GM21515 (cell line): ENCODE data around the gene SEMA4C.

Experiments used
- ATAC-seq: cut with Tn5 transposase; IDR thresholded peaks from one replicate; pipeline ENCODE4 v1.9.1; 2021; ENCODE audit not compliant: unreplicated experiment

The SEMA4C gene, protein sequence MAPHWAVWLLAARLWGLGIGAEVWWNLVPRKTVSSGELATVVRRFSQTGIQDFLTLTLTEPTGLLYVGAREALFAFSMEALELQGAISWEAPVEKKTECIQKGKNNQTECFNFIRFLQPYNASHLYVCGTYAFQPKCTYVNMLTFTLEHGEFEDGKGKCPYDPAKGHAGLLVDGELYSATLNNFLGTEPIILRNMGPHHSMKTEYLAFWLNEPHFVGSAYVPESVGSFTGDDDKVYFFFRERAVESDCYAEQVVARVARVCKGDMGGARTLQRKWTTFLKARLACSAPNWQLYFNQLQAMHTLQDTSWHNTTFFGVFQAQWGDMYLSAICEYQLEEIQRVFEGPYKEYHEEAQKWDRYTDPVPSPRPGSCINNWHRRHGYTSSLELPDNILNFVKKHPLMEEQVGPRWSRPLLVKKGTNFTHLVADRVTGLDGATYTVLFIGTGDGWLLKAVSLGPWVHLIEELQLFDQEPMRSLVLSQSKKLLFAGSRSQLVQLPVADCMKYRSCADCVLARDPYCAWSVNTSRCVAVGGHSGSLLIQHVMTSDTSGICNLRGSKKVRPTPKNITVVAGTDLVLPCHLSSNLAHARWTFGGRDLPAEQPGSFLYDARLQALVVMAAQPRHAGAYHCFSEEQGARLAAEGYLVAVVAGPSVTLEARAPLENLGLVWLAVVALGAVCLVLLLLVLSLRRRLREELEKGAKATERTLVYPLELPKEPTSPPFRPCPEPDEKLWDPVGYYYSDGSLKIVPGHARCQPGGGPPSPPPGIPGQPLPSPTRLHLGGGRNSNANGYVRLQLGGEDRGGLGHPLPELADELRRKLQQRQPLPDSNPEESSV

GRCh38 chr2:96869822-96870625 lies at the start of gene SEMA4C:
TSS of gene SEMA4C (minus strand) at chr2:96870080. CDS start at chr2:96867886, 2,194 bp downstream.
- no peak for ATAC-seq

DNA sequence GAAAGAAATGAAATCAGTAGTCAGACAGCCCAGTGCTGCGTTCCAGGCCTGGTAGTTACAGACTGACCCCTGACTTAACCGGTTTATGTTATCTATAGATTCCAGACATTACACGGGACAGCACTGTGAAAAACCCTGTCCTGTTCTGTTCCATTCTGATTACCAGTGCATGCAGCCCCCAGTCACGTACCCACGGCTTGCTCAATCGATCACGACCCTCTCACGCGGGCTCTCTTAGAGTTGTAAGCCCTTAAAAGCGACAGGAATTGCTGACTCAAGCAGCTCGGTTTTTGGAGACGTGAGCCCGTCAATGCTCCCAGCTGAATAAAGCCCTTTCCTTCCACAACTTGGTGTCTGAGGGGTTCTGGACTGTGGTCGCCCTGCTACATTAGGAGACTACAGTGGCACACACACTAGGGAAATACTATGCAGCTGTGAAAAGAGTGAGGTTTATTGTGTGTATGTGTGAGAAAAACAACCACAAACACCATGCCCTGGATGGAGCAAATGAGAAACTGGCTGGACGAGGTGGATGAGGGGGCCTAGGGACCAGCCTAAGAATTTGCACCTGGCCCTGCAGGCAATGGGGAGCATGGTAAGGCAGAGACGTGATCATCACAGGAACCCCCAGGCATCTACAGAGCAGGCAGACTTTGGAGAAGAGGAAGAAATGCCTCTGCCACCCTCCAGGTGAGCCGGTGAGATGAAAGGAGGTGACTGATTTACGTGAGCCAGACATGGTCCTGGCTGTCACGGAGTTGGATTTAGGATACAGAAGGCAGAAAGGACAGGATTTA lies 49.1 kb upstream of the SEMA4C start:
- no peak for ATAC-seq

GRCh38 chr2:96918092-96918753 lies 48.3 kb upstream of the SEMA4C start:
- no peak for ATAC-seq

DNA sequence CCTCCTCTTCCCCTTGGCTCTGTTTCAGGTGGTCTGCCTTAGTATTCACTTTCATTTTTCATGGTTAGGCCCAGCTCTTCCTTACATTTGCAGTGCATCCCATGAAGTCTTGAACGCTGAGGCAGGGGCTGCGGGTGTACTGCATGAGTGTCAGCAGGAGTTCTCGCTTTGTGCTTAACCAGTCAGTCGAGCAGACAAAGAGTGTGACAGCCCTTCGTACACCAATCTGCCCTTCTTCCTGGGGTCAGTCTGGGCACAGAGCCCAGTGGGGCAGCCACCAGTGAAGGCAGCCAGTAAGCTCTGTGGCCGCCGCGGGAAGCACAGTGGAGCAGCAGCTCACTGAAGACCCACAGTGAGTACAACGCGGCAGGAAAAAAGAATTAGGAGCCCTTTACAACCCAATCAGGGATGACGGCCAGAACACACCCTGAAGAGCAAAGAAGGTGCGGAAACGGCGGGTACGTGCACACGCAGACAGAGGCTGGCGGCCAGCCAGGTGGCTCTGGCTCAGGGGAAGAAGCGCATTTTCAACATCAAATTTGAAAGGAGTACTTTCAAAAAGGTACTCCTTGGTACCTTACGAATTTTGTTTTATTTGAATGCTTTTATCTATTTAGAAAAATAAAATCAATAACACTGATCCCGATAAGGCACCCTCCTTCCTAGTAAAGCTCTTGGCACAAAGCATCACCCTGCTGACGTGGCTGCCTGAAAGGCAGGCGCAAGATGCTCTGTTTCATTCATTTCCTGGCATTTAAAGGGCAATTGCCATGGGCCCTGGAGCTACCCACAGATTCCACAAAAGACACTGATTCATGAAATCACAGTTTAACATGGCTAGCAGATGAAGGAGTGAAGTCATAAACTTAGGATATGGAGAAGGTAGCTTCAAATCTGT lies 47.0 kb upstream of the SEMA4C start:
- no peak for ATAC-seq

- no peak for ATAC-seq
These were observed 46.3 kb upstream of the SEMA4C start for GRCh38 chr2:96916156-96916630.

GRCh38 chr2:96914332-96914731 lies 44.5 kb upstream of the SEMA4C start:
- no peak for ATAC-seq

DNA sequence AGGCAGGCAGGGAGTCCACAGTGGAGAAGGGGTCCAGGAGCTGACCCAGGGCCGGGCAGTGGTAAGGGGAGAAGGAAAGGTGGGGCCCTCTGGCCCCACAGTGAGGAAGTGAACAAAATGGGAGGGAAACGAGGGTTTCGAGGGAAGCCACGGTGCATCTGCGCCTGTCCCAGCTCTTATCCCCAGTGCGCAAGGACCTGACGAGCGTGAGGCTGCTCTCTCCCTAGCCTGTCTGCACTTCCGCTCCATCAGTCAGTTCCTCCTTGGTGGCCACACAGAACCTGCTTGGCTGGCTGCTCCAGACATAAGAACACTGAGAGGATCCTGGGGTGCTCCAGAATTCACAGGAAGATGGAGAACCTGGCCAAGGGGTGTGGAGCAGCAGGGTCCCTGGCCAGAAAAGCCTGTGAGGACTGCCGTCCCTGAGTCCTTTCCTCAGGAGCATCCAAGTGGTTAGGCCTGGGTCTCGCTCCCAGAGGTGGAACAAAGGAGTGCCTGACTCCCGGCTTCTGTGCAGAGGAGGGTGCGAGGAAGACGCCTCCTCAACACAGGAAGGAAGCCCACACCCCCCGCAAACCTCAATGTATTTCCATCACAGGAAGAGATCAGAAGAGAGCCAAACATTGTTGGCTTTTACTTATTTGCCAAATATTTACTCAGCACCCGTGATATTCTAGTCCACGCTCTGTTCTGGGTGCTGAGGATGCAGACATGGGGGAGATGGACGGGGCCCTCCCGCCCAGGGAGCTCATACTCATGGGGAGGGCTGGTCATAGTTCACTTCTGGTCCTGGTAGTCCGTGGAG lies 43.7 kb upstream of the SEMA4C start:
- ATAC-seq: no peak

DNA sequence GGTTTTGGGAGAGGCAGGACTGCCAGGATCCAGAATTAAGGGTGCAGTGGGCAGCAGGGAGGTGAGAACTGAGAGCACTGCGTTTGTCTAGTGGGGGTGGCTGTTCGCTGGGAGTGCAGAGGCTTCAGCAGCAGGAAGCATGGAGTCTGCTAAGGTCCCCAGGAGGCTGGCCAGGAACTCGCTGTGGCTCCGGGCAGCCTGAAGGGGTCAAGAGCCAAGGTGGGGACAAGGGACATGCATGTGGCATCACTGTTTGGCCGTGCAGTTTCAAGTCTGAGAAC lies 43.2 kb upstream of the SEMA4C start:
- ATAC-seq: no peak

- no peak for ATAC-seq
These were observed 42.7 kb upstream of the SEMA4C start for GRCh38 chr2:96912346-96913116.

GRCh38 chr2:96909611-96910021 lies 39.7 kb upstream of the SEMA4C start:
- ATAC-seq: no peak

DNA sequence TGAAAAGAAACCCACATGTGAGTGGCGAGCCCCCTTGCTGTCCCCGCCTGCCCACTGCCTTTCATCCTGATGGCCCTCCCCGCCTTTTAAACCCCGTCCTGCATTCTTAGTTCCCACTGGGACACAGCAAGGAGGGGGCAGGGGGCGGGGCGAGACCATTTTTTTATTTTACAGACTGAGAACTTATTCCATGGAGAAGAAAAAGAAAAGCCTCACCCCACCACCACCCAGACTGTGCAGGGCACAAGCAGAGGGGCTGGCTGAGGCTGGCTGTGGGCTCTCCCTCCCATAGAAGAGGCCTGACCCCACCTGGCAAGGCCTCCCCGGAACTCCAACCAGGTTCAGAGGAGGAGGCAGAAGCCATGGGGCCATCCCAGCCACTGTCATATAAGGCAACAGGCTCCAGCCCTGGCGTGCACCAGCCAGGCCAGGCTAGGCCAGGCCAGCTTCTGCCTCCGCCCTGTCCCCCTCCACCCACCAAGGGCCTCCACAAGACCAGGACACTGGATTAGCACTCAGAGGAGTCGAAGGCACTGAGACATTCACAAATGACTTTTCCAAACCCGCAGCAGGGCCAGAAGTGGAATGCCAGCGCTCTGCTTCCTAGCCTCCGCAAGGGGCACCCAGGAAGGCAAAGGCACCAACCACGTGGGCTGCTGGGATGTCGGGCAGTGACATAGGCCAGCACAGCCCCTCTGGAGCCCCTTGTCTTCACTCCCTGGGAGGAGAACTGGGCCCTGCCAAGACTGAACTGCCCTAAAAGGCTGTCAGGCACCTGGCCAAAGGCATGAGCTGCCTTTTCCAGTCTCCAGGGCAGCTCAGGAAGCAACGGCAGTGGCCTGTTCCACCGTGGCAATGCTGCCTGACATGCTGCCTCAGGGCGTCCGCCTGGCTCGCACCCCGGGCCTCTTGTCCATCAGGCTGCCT lies 37.5 kb upstream of the SEMA4C start:
- ATAC-seq: no peak

DNA sequence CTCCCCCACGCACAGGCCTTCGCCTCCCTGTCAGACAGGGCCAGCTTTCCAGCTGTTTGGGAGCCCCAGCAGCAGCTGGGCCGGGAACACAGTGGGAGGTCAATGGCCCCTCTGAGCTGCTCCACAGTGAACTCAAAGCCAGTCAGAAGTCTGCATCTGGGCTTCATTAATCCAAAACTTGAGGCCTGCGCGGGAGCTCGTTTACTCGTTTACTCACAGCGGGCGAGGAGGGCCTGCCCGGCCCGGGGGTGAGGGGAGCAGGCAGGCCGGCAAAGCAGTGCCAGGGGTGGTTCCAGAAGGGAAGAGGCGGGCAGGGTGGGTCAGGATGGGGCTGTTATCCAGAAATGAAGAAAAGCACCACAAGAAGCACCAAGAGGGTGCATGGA lies 36.8 kb upstream of the SEMA4C start:
- ATAC-seq: no peak

DNA sequence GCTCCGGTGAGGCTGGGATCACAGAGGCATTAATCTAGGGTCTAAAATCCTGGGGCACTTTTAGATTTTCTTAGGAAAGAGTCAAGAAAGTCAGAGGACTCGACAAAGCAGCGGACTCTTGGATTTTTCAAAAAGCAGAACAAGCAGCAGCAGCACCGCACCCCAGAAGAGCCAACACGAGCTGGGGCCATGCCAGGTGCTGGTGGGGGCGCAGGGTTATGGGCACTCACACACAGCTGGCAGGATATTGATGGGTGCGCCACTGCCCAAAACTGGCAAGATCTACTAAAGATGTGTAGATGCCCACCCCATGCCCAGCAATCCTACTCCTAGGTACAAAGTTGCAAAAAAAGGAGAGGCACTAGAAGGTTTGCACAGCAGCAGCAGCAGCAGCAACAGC lies 33.9 kb upstream of the SEMA4C start:
- no peak for ATAC-seq

- no peak for ATAC-seq
These were observed 33.4 kb upstream of the SEMA4C start for GRCh38 chr2:96903318-96903717.

- ATAC-seq: no peak
These were observed 30.4 kb upstream of the SEMA4C start for GRCh38 chr2:96900237-96900636.

DNA sequence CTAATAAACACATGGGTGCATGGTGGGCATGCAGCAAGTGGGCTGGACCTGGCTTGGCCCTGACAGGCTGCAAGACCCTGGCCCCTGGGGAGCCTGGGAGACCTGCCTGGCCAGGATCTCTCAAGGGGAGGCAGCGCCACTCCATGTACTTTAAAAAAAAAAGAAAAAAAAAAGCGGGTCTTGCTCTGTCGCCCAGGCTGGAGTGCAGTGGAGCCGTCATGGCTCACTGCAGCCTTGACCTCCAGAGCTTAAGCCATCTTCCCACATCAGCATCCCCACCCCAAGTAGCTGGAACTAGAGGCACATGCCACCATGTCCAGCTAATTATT lies 29.5 kb upstream of the SEMA4C start:
- no peak for ATAC-seq
